Measurements from ENCODE around the gene OR52R1. TPM values are rescaled to one million over a fixed set of nuclear protein-coding genes. Genes with fewer than 3 reads are reported as not detected.

Gene OR52R1
- total RNA-seq, 1 experiment from 2014 or later, result not detected

- Histone ChIP-seq H3K4me2 (ENCODE audit: insufficient read depth, insufficient read length, low read length) (no peak overlapping the region), H4K8ac (replicated peaks; ENCODE audit: insufficient read length, low read depth, low read length) (no peak overlapping the region), H3K56ac (ENCODE audit: insufficient read length, low read depth, low read length) (no peak overlapping the region), H3K4me1 (ENCODE audit: insufficient read depth, low read length) (no peaks in the 10 kb centered on the region), H2BK20ac (ENCODE audit: low read depth, low read length, poor library complexity, severe bottlenecking) (no peak overlapping the region), H3K23ac (ENCODE audit: insufficient read length, low read depth, low read length) (no peak overlapping the region), H3K14ac (ENCODE audit: insufficient read depth, low read length) (no peak overlapping the region), H4K5ac (ENCODE audit: insufficient read length, low read depth, low read length) (no peak overlapping the region), H2BK5ac (ENCODE audit: insufficient read length, low read length) (no peak overlapping the region), H3K79me1 (ENCODE audit: insufficient read depth, low read depth, low read length, poor library complexity, severe bottlenecking) (no peaks in the 10 kb centered on the region), H2BK15ac (ENCODE audit: low read depth, low read length) (no peak overlapping the region), H3T11ph (ENCODE audit: low read length) (no peak overlapping the region), H3K79me2 (ENCODE audit: insufficient read depth, low read length) (no peaks in the 10 kb centered on the region), H4K20me1 (ENCODE audit: control insufficient read depth, insufficient read depth, insufficient read length) (no peaks in the 10 kb centered on the region), H4K91ac (ENCODE audit: insufficient read length, low read depth, low read length) (no peak overlapping the region), H3K27ac (ENCODE audit: insufficient read length, low read depth, low read length) (no peak overlapping the region), H3K18ac (ENCODE audit: insufficient read length, low read depth, low read length) (no peak overlapping the region), H2BK120ac (ENCODE audit: low read depth, low read length, poor library complexity, severe bottlenecking) (no peak overlapping the region), H3K23me2 (ENCODE audit: insufficient read length, low read depth, low read length, poor library complexity, severe bottlenecking) (no peaks in the 10 kb centered on the region), H3K4ac (ENCODE audit: low read depth, low read length) (no peak overlapping the region), H2AK5ac (ENCODE audit: insufficient read length, low read length) (no peak overlapping the region), H3K9ac (ENCODE audit: extremely low read depth, insufficient read length, low read length) (no peak overlapping the region), H3K27me3 (ENCODE audit: insufficient read depth, low read length) (no peaks in the 10 kb centered on the region), H2AFZ (ENCODE audit: low read length) (no peak overlapping the region), H3K9me3 (ENCODE audit: control insufficient read depth, low read depth, low read length) (no peaks in the 10 kb centered on the region), H2BK12ac (ENCODE audit: insufficient read length, low read depth, low read length) (no peak overlapping the region)
- DNase-seq, result no peak
- no peak for TF ChIP-seq CTCF (conservative IDR thresholded peaks at IDR 0.05)
- Mint-ChIP-seq H3K27ac (no peak overlapping the region), H3K36me3 (ENCODE audit: insufficient read depth in 1 of 3, low read depth in 3 of 3) (no peaks in the 10 kb centered on the region), H3K4me1 (0 out of 4 replicates have a peak, but pooled peaks cover 0 to 2% of the 10 kb centered on the region in 2 experiments), H3K4me3 (no peak overlapping the region), H3K27me3 (ENCODE audit: low read depth) (no peaks in the 10 kb centered on the region; the same call in 1 of the 2 replicates), H3K9me3 (0 out of 5 replicates have a peak, but pooled peaks cover 0 to 1% of the 10 kb centered on the region in 2 experiments)
- WGBS (ENCODE audit: extremely low coverage, insufficient read length, low lambda C conversion rate), result no CpG with 5 or more reads among the region's 2 CpGs
These were observed 7.0 kb downstream of the OR52R1 start for GRCh38 chr11:4797206-4797605.

All from H9 (cell line).